B cell (primary cell): ENCODE data around the gene MNAT1. TPM values are rescaled to one million over a fixed set of nuclear protein-coding genes. Genes with fewer than 3 reads are reported as not detected.
"Not testable (repeated sequence)": the region's sequence is repeated elsewhere in the genome, so short reads cannot be mapped to it uniquely, and the experiment has no call there.

Experiments
- ATAC-seq: fragments of 200-7000 bp; cut with Tn5 transposase; one replicate; pipeline ENCODE4 v1.10.0; 2021; ENCODE audit warnings: low read depth, mild to moderate bottlenecking, moderate number of reproducible peaks, moderate library complexity
- CTCF ChIA-PET: fragments of 350-600 bp; sonication (Branson Sonifier 250); formaldehyde crosslinking; loops from one replicate; lab custom pipeline; 2021; ENCODE audit warnings: antibody characterized with exemption, inconsistent platforms; lab: Charles Lee
- POLR2A ChIA-PET: fragments of 350-600 bp; sonication (Branson Sonifier 250); formaldehyde crosslinking; loops from one replicate; lab custom pipeline; 2021; ENCODE audit warnings: antibody characterized with exemption; lab: Charles Lee
- DNase-seq: peaks from one replicate; pipeline ENCODE4 v3.0.0; 2013
- H2AFZ ChIP-seq: 2 replicates; pipeline ENCODE4 v1.6.1; 2012; ENCODE audit warnings: mild to moderate bottlenecking, low read depth, low read length; ENCODE audit not compliant: insufficient read depth, poor library complexity, severe bottlenecking
- H3K27ac ChIP-seq, 2 donors: 1 replicate in 1 of 2; 2 replicates in 1 of 2; pipeline ENCODE4 v1.5.1; 2012 to 2013; ENCODE audit warnings: low read length in 2 of 2, mild to moderate bottlenecking in 2 of 2, moderate library complexity in 1 of 2
- H3K27me3 ChIP-seq, 4 experiments: fragments of 200-600 bp in 1 of 4; sonication (generic) in 1 of 4; replicated peaks in 1 of 4; 1 replicate in 2 of 4; 2 replicates in 2 of 4; pipeline versions ENCODE4 v1.6.1 to v1.7.0; 2013 to 2016; ENCODE audit warnings: low read length in 3 of 4, mild to moderate bottlenecking in 2 of 4, mixed read lengths in 1 of 4, moderate library complexity in 1 of 4; ENCODE audit not compliant: insufficient read depth in 4 of 4, control insufficient read depth in 3 of 4; ENCODE audit errors: control extremely low read depth in 1 of 4
- H3K36me3 ChIP-seq, 2 experiments: replicated peaks in 1 of 2; 1 replicate in 1 of 2; 2 replicates in 1 of 2; pipeline versions ENCODE4 v1.6.1 to v1.7.1; 2013; ENCODE audit warnings: low read length in 1 of 2; ENCODE audit not compliant: insufficient read depth in 2 of 2, control insufficient read depth in 1 of 2; ENCODE audit errors: control extremely low read depth in 1 of 2, extremely low read depth in 1 of 2
- H3K4me1 ChIP-seq, 2 donors: fragments of 200-600 bp in 1 of 2; sonication (generic) in 1 of 2; 1 replicate in 1 of 2; 2 replicates in 1 of 2; pipeline versions ENCODE4 v1.5.1 to v1.6.1; 2013 to 2017; ENCODE audit warnings: low read length in 2 of 2; ENCODE audit not compliant: control insufficient read depth in 2 of 2, insufficient read depth in 2 of 2
- H3K4me2 ChIP-seq: replicated peaks from 2 replicates; pipeline ENCODE3; 2012; ENCODE audit warnings: mild to moderate bottlenecking, low read depth, low read length; ENCODE audit not compliant: poor library complexity, severe bottlenecking
- H3K4me3 ChIP-seq, 5 experiments: fragments of 200-600 bp in 1 of 5; sonication (generic) in 1 of 5; 1 replicate in 3 of 5; 2 replicates in 2 of 5; pipeline versions ENCODE4 v1.5.1 to v1.7.0; 2011 to 2016; ENCODE audit warnings: low read length in 4 of 5, mild to moderate bottlenecking in 4 of 5, low read depth in 2 of 5, control low read depth in 1 of 5, moderate library complexity in 1 of 5; ENCODE audit not compliant: insufficient read depth in 1 of 5; ENCODE audit errors: control extremely low read depth in 1 of 5, extremely low read depth in 1 of 5
- H3K79me2 ChIP-seq: fragments of 200-600 bp; sonication (generic); one replicate; pipeline ENCODE4 v1.6.0; 2016; ENCODE audit warnings: low read length; ENCODE audit not compliant: control insufficient read depth, insufficient read depth
- H3K9ac ChIP-seq: fragments of 200-600 bp; sonication (generic); 2 replicates; pipeline ENCODE4 v1.6.1; 2017; ENCODE audit warnings: mild to moderate bottlenecking, low read length, moderate library complexity
- H3K9me3 ChIP-seq, 3 donors: one replicate each; pipeline versions ENCODE4 v1.6.1 to v1.7.1; 2013; ENCODE audit warnings: low read length in 2 of 3; ENCODE audit not compliant: control insufficient read depth in 2 of 3, insufficient read depth in 1 of 3; ENCODE audit errors: control extremely low read depth in 1 of 3
- H4K20me1 ChIP-seq: 2 replicates; pipeline ENCODE4 v1.6.0; 2012; ENCODE audit warnings: mild to moderate bottlenecking, low read length; ENCODE audit not compliant: insufficient read depth, control insufficient read depth, poor library complexity, severe bottlenecking
- H3K27ac Mint-ChIP-seq: one replicate; pipeline ENCODE4 v1.8.0; 2021; ENCODE audit warnings: mixed read lengths
- H3K27me3 Mint-ChIP-seq: one replicate; pipeline ENCODE4 v1.8.0; 2021; ENCODE audit warnings: mixed read lengths
- H3K4me1 Mint-ChIP-seq: one replicate; pipeline ENCODE4 v1.8.0; 2021; ENCODE audit warnings: mixed read lengths
- H3K4me3 Mint-ChIP-seq: one replicate; pipeline ENCODE4 v1.8.0; 2021; ENCODE audit warnings: mixed read lengths
- H3K9me3 Mint-ChIP-seq: one replicate; pipeline ENCODE4 v1.8.0; 2022; ENCODE audit warnings: mixed read lengths; ENCODE audit not compliant: insufficient read depth
- EZH2 ChIP-seq: IDR thresholded peaks from 2 replicates; pipeline ENCODE4 v1.6.1; 2012; ENCODE audit warnings: borderline replicate concordance, low read depth, mild to moderate bottlenecking, moderate library complexity, low read length; ENCODE audit not compliant: insufficient read depth, poor library complexity, severe bottlenecking
- WGBS: methylation state at CpG from one replicate; pipeline ENCODE4 v1.1.5; 2013; ENCODE audit warnings: missing lambda C conversion rate; ENCODE audit not compliant: insufficient coverage; 5-methylcytosine and 5-hydroxymethylcytosine counted together
- intact Hi-C: fragments of 100-400 bp; cut with micrococcal nuclease; formaldehyde crosslinking; loops from one replicate; pipeline ENCODE4 v1.10.0; 2022
- polyA plus RNA-seq: library from polyadenylated mRNA; depleted of rRNA; stranded (reverse); fragments of >200 nt; gene quantifications from 2 replicates; pipeline ENCODE4 v1.2.3, GENCODE V29; 2012
- total RNA-seq, 2 donors: library from RNA; stranded (reverse); fragments of 120-200 nt in 1 of 2; gene quantifications; 1 replicate in 1 of 2; 2 replicates in 1 of 2; pipeline versions ENCODE4 v1.2.3 to v1.2.4, GENCODE V29; 2013 to 2022
- TF ChIP-seq, protein P1 (sequence below): fragments of 200-600 bp; IDR thresholded peaks from one replicate; pipeline ENCODE4 v1.8.0; 2022; ENCODE audit warnings: antibody characterized with exemption, mild to moderate bottlenecking

The MNAT1 gene
- total and polyA plus RNA-seq, 2 donors (not counting 1 experiment from before 2014, with no cell fraction given), result 15.2 to 28.2 TPM

- peaks cover 15% of the 10 kb centered on the region for H3K9me3 Mint-ChIP-seq
- Histone ChIP-seq H3K79me2 (no peaks in the 10 kb centered on the region), H3K9ac (no peak overlapping the region), H3K27me3 (no peaks in the 10 kb centered on the region), H3K9me3 (peaks cover 0 to 3% (median 1%) of the 10 kb centered on the region in 3 donors), H3K4me2 (no peak overlapping the region), H3K4me3 (no peak overlapping the region), H3K27ac (no peak overlapping the region), H2AFZ (no peak overlapping the region), H3K4me1 (no peaks in the 10 kb centered on the region), H4K20me1 (no peaks in the 10 kb centered on the region), H3K36me3 (peaks cover 0 to 2% of the 10 kb centered on the region in 2 experiments)
- no peak overlapping the region for H3K27ac Mint-ChIP-seq
- no peak for TF ChIP-seq EZH2
- TF ChIP-seq, protein P1, sequence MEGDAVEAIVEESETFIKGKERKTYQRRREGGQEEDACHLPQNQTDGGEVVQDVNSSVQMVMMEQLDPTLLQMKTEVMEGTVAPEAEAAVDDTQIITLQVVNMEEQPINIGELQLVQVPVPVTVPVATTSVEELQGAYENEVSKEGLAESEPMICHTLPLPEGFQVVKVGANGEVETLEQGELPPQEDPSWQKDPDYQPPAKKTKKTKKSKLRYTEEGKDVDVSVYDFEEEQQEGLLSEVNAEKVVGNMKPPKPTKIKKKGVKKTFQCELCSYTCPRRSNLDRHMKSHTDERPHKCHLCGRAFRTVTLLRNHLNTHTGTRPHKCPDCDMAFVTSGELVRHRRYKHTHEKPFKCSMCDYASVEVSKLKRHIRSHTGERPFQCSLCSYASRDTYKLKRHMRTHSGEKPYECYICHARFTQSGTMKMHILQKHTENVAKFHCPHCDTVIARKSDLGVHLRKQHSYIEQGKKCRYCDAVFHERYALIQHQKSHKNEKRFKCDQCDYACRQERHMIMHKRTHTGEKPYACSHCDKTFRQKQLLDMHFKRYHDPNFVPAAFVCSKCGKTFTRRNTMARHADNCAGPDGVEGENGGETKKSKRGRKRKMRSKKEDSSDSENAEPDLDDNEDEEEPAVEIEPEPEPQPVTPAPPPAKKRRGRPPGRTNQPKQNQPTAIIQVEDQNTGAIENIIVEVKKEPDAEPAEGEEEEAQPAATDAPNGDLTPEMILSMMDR, result no peak
- no peak for DNase-seq
- no peak overlapping the region for H3K4me3 Mint-ChIP-seq
- no peak for ATAC-seq
- CTCF ChIA-PET, result no interaction called here
- intact Hi-C loops, result no loop called here
- H3K27me3 Mint-ChIP-seq, result no peaks in the 10 kb centered on the region
- POLR2A ChIA-PET, result no interaction called here
- no peaks in the 10 kb centered on the region for H3K4me1 Mint-ChIP-seq
These were observed 149.6 kb downstream of the MNAT1 start for GRCh38 chr14:60884134-60884533.

GRCh38 chr14:60890636-60891035, 156.1 kb downstream of the MNAT1 start:
- H3K4me3 ChIP-seq, DNase-seq, H3K36me3 ChIP-seq, H3K4me1 ChIP-seq, H4K20me1 ChIP-seq, H3K4me2 ChIP-seq, H3K79me2 ChIP-seq, intact Hi-C loops, H3K27ac Mint-ChIP-seq, H3K9ac ChIP-seq, CTCF ChIA-PET, H3K4me1 Mint-ChIP-seq, H3K4me3 Mint-ChIP-seq, ATAC-seq, H3K27me3 ChIP-seq, H3K27me3 Mint-ChIP-seq, H3K9me3 Mint-ChIP-seq, H2AFZ ChIP-seq, POLR2A ChIA-PET, H3K9me3 ChIP-seq, H3K27ac ChIP-seq: not testable (repeated sequence)
- WGBS, result 84% methylated on average over 3 of the region's 3 CpGs
